ENCODE results near the gene PARD6B.
"Not testable (repeated sequence)": the region's sequence is repeated elsewhere in the genome, so short reads cannot be mapped to it uniquely, and the experiment has no call there.

Gene PARD6B

GRCh38 chr20:50771419-50772080, 40.2 kb downstream of the PARD6B start:
- not testable (repeated sequence) for H3K27ac ChIP-seq

- no peak overlapping the region for H3K27ac ChIP-seq
- TF ChIP-seq ZFX (IDR thresholded peaks at IDR 0.05; ENCODE audit: borderline replicate concordance) = no peak
- no peak for TF ChIP-seq CTCF (IDR thresholded peaks at IDR 0.05)
Measured at GRCh38 chr20:50772420-50773185, 41.2 kb downstream of the PARD6B start.

- no peak for TF ChIP-seq ZFX (IDR thresholded peaks at IDR 0.05; ENCODE audit: borderline replicate concordance)
- no peak for TF ChIP-seq CTCF (IDR thresholded peaks at IDR 0.05)
- H3K27ac ChIP-seq = no peak overlapping the region
Measured at GRCh38 chr20:50774515-50774914, 43.1 kb downstream of the PARD6B start.

GRCh38 chr20:50776122-50776817, 44.9 kb downstream of the PARD6B start:
- TF ChIP-seq CTCF (IDR thresholded peaks at IDR 0.05) (no peak), ZFX (IDR thresholded peaks at IDR 0.05; ENCODE audit: borderline replicate concordance) (no peak)
- H3K27ac ChIP-seq = no peak overlapping the region

- TF ChIP-seq CTCF (IDR thresholded peaks at IDR 0.05) = no peak
- TF ChIP-seq ZFX (IDR thresholded peaks at IDR 0.05; ENCODE audit: borderline replicate concordance) = no peak
- H3K27ac ChIP-seq = no peak overlapping the region
Measured at GRCh38 chr20:50777373-50777772, 46.0 kb downstream of the PARD6B start.

- not testable (repeated sequence) for H3K27ac ChIP-seq
Measured at GRCh38 chr20:50778994-50779393, 47.6 kb downstream of the PARD6B start.

- no peak overlapping the region for H3K27ac ChIP-seq
- TF ChIP-seq CTCF (IDR thresholded peaks at IDR 0.05) (no peak), ZFX (IDR thresholded peaks at IDR 0.05; ENCODE audit: borderline replicate concordance) (no peak)
Measured at GRCh38 chr20:50783390-50783789, 52.0 kb downstream of the PARD6B start.

- no peak overlapping the region for H3K27ac ChIP-seq
- no peak for TF ChIP-seq ZFX (IDR thresholded peaks at IDR 0.05; ENCODE audit: borderline replicate concordance)
- TF ChIP-seq CTCF (IDR thresholded peaks at IDR 0.05) = no peak
Measured at GRCh38 chr20:50783903-50784302, 52.5 kb downstream of the PARD6B start.
